Chondrocyte (in vitro differentiated cells): ENCODE data around the gene PHETA1. TPM values are rescaled to one million over a fixed set of nuclear protein-coding genes. Genes with fewer than 3 reads are reported as not detected.
"Not testable (repeated sequence)": the region's sequence is repeated elsewhere in the genome, so short reads cannot be mapped to it uniquely, and the experiment has no call there.

Source experiments
- DNase-seq: peaks from one replicate; pipeline ENCODE4 v3.0.0; 2021; ENCODE audit warnings: mixed read lengths, low spot score
- H3K27ac Mint-ChIP-seq: one replicate; pipeline ENCODE4 v1.8.0; 2021; ENCODE audit warnings: mild to moderate bottlenecking, moderate library complexity, mixed read lengths; ENCODE audit not compliant: unreplicated experiment
- H3K27me3 Mint-ChIP-seq: 2 replicates; pipeline ENCODE4 v1.8.0; 2021; ENCODE audit warnings: low read depth, mixed read lengths
- H3K36me3 Mint-ChIP-seq: 2 replicates; pipeline ENCODE4 v1.8.0; 2021; ENCODE audit warnings: low read depth, mixed read lengths
- H3K4me1 Mint-ChIP-seq: 2 replicates; pipeline ENCODE4 v1.8.0; 2021; ENCODE audit warnings: low read depth, mild to moderate bottlenecking, mixed read lengths
- H3K4me3 Mint-ChIP-seq: one replicate; pipeline ENCODE4 v1.8.0; 2021; ENCODE audit warnings: mild to moderate bottlenecking, moderate library complexity, mixed read lengths; ENCODE audit not compliant: unreplicated experiment
- H3K9me3 Mint-ChIP-seq: 2 replicates; pipeline ENCODE4 v1.8.0; 2021; ENCODE audit warnings: low read depth, mixed read lengths
- CTCF ChIP-seq: fragments of 200-600 bp; sonication (generic); IDR thresholded peaks from 2 replicates; pipeline ENCODE4 v1.5.0; 2021; ENCODE audit warnings: antibody characterized with exemption, mild to moderate bottlenecking, moderate library complexity
- total RNA-seq: library from RNA; stranded (reverse); gene quantifications from 3 replicates; pipeline ENCODE4 v1.2.1, GENCODE V29; 2021

Gene PHETA1
- total RNA-seq, 1 donor from 2014 or later = 14.2 TPM

- no peaks in the 10 kb centered on the region for H3K36me3 Mint-ChIP-seq
- H3K9me3 Mint-ChIP-seq = no peaks in the 10 kb centered on the region
- H3K27ac Mint-ChIP-seq = no peak overlapping the region
- H3K27me3 Mint-ChIP-seq = peaks cover 10% of the 10 kb centered on the region
- no peak for TF ChIP-seq CTCF
- H3K4me1 Mint-ChIP-seq = no peaks in the 10 kb centered on the region
- DNase-seq = no peak
- no peak overlapping the region for H3K4me3 Mint-ChIP-seq
These were observed 30.8 kb downstream of the PHETA1 start for GRCh38 chr12:111338096-111338495.

GRCh38 chr12:111337371-111337770 is 31.5 kb downstream of the PHETA1 start:
- H3K4me1 Mint-ChIP-seq = no peaks in the 10 kb centered on the region
- TF ChIP-seq CTCF = no peak
- H3K27ac Mint-ChIP-seq = no peak overlapping the region
- no peaks in the 10 kb centered on the region for H3K9me3 Mint-ChIP-seq
- DNase-seq = no peak
- H3K36me3 Mint-ChIP-seq = no peaks in the 10 kb centered on the region
- H3K27me3 Mint-ChIP-seq = peaks cover 10% of the 10 kb centered on the region
- no peak overlapping the region for H3K4me3 Mint-ChIP-seq

GRCh38 chr12:111336411-111336810 is 32.5 kb downstream of the PHETA1 start:
- not testable (repeated sequence) for H3K36me3 Mint-ChIP-seq, H3K27ac Mint-ChIP-seq, H3K4me3 Mint-ChIP-seq, H3K9me3 Mint-ChIP-seq, H3K4me1 Mint-ChIP-seq, DNase-seq
- peaks cover 10% of the 10 kb centered on the region for H3K27me3 Mint-ChIP-seq

GRCh38 chr12:111335811-111336210 is 33.1 kb downstream of the PHETA1 start:
- no peaks in the 10 kb centered on the region for H3K4me1 Mint-ChIP-seq
- DNase-seq = no peak
- no peaks in the 10 kb centered on the region for H3K9me3 Mint-ChIP-seq
- H3K36me3 Mint-ChIP-seq = no peaks in the 10 kb centered on the region
- TF ChIP-seq CTCF = no peak
- no peak overlapping the region for H3K27ac Mint-ChIP-seq
- peaks cover 10% of the 10 kb centered on the region for H3K27me3 Mint-ChIP-seq
- no peak overlapping the region for H3K4me3 Mint-ChIP-seq

- not testable (repeated sequence) for DNase-seq, H3K4me1 Mint-ChIP-seq, H3K4me3 Mint-ChIP-seq, H3K27ac Mint-ChIP-seq, H3K36me3 Mint-ChIP-seq, H3K9me3 Mint-ChIP-seq
- H3K27me3 Mint-ChIP-seq = peaks cover 10% of the 10 kb centered on the region
These were observed 33.6 kb downstream of the PHETA1 start for GRCh38 chr12:111335301-111335700.

- H3K4me1 Mint-ChIP-seq = no peaks in the 10 kb centered on the region
- no peaks in the 10 kb centered on the region for H3K9me3 Mint-ChIP-seq
- H3K27ac Mint-ChIP-seq = no peak overlapping the region
- no peak for TF ChIP-seq CTCF
- H3K4me3 Mint-ChIP-seq = no peak overlapping the region
- DNase-seq = no peak
- H3K27me3 Mint-ChIP-seq = peaks cover 9% of the 10 kb centered on the region
- H3K36me3 Mint-ChIP-seq = no peaks in the 10 kb centered on the region
These were observed 34.4 kb downstream of the PHETA1 start for GRCh38 chr12:111334393-111334915.
